H54 (cell line): ENCODE measurements around the gene OOSP1.
"Not testable (repeated sequence)": the region's sequence is repeated elsewhere in the genome, so short reads cannot be mapped to it uniquely, and the experiment has no call there.

Experiments used
- DNase-seq: peaks from one replicate; pipeline ENCODE4 v3.0.0; 2011; ENCODE audit warnings: low spot score, mixed read lengths; ENCODE audit not compliant: insufficient read length
- FAIRE-seq: peaks from 3 replicates; lab custom pipeline; 2011; peaks lifted over from hg19 to GRCh38; lab: Jason Lieb, UNC
- POLR2A ChIP-seq: IDR thresholded peaks from 2 replicates; pipeline ENCODE4 v1.6.1; 2011; ENCODE audit warnings: low read depth, mild to moderate bottlenecking, low read length

The OOSP1 gene

DNA sequence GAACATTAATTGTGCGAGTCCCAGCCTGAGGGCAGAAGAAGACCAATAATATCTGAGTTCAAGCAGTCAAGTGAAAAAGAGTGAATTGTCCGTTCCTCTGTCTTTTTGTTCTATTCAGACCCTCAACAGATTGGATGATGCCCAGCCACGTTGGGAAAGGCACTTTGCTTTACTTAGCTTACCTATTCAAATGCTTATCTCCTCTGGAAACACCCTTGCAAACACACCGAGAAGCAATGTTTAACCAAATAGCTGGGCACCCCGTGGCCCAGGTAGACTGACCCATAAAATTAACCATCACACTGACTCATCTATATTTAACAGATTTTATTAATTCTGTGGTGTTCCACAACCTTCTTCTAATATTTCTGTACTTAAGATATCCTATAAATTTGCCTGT, 34.9 kb downstream of the OOSP1 start:
- FAIRE-seq (no peak), DNase-seq (no peak)
- TF ChIP-seq POLR2A: no peak

DNA sequence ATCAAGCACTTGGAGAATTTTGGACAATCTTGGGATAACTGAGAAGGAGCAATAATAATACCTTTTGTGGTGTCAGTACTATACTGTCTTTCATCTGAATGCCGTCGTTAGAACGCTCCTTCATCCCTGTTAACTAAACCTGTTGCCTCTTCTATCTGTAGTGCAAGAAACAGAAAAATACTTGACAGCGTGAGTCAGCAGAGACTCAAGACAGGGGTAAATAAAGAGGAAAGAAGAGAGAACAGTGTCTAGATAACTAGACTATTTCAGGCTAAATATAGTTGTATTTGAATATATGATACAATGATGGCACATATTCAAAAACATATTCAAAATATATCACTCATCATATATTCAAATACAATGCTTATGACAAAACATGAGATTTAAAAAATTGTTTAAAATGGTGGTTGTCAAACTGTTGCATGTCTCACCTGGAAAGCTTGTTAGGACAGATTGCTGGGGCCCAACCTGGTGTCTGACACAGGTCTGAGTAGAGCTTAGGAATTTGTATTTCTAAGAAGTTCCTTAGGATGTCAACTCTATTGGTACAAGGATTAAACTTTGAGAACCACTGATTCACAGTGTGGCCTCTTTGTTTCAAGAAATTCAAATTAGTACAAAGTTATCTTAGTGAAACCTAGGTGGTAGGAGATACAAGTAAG, 43.0 kb downstream of the OOSP1 start:
- no peak for FAIRE-seq
- no peak for TF ChIP-seq POLR2A

DNA sequence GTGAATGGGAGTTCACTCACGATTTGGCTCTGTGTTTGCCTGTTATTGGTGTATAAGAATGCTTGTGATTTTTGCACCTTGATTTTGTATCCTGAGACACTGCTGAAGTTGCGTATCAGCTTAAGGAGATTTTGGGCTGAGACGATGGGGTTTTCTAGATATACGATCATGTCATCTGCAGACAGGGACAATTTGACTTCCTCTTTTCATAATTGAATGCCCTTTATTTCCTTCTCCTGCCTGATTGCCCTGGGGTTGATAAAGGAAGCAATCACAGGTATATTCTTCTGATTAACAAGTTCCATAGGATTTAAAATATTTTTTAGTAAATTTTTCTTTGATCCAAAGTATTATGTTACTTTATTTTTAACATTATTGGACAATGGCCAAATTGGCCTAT, 43.8 kb downstream of the OOSP1 start:
- not testable (repeated sequence) for DNase-seq, FAIRE-seq

More for the DNA sequence above, 43.0 kb downstream of the OOSP1 start:
- no peak for DNase-seq

DNA sequence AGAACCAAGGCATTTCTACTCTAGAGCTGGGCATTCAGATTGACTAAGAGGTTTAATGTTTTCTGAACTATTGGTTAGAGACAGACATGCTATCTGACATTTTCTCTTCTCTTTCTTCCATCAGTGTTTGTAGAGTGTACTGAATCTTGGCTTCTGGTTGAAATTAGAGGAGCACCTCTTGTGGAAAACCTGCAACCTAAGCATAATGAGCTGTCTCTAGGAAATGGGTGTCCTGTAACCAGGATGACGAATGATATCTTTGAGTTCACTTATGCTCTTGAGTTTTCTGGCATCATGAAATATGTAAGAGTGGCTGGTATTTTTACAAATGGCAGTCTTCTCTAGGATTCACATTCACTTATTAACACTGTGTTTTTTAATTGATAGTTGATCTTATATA, 45.0 kb downstream of the OOSP1 start:
- DNase-seq: no peak
- TF ChIP-seq POLR2A: no peak
- no peak for FAIRE-seq

DNA sequence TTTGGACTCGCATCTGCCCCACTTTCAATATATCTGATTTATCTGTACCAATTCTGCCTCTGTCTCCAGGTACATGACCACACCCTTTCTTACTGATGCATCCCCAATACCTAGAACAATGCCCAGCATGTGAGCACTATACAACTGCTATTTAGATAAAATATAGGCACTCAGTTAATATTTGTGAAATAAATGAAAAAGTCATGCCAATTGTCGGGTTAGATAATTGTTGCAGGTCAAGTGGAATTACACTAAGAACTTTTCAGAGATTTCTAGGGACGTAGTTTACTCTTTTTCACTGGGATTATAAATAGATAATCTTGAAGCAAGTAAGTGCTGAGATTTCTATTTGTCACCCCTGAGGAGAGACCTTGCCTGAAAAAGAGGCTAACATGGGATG, 46.1 kb downstream of the OOSP1 start:
- no peak for TF ChIP-seq POLR2A
- no peak for FAIRE-seq
- DNase-seq: no peak

DNA sequence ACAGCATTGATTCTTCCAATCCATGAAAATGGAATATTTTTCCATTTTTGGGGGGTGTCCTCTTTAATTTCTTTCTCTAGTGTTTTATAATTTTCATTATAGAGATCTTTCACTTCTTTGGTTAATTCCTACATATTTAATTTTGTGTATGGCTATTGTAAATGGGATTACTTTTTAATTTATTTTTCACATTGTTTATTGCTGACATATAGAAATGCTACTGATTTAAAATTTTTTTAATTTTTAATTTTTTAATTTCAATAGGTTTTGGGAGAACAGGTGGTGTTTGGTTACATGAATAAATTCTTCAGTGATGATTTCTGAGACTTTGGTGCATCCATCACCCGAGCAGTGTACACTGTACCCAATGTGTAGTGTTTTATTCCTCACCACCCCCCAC, 52.2 kb downstream of the OOSP1 start:
- TF ChIP-seq POLR2A: no peak
- DNase-seq (no peak), FAIRE-seq (no peak)

DNA sequence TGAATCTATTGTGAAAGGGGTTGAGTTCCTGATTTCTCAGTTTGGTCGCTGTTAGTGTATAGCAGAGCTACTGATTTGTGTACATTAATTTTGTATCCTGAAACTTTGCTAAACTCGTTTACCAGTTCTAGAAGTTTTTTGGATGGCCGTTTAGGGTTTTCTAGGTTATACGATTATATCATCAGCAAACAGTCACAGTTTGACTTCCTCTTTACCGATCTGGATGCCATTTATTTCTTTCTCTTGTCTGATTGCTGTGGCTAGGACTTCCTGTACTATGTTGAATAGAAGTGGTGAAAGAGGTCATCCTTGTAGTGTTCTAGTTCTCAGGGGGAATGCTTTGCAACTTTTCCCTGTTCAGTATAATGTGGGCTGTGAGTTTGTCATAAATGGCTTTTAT, 54.2 kb downstream of the OOSP1 start:
- TF ChIP-seq POLR2A: no peak
- no peak for DNase-seq
- no peak for FAIRE-seq

DNA sequence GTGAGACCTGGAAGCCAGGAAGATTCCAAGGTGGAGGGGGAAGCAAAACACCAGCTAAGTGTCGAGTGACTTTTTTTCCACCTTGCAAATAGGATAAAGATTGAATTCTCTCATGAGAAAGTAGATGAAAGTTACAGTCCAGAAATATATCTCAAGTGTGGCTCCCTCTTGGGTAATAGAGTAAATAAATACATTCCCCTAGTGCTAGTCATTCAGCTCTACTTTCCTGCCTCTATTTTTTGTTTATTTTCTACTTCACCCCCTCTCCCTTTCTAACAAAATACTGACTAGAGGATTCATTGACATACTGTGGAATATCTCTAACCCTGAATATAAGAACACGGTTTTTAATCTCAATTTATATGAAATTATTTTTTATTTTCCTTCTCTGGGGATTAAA, 59.6 kb downstream of the OOSP1 start:
- no peak for TF ChIP-seq POLR2A
- no peak for DNase-seq
- no peak for FAIRE-seq

DNA sequence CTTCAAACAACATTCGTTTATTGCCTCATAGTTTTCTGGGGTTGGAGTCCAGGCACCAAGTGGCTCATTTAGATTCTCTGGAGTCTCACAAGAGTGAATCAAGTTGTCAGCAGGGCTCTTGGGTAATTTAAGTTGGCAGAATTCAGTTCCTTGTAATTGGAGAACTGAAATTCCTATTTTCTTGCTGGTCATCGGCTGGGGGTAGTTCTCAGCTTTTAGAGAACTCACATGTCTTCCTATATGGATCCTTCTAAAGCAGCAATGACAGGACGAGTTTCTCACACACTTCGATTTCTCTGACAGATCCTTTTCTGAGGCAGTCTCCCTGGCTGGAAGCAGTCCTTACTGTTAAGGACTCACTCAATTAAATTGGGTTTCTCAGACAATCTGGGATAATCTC, 61.5 kb downstream of the OOSP1 start:
- FAIRE-seq: no peak
- no peak for DNase-seq
- TF ChIP-seq POLR2A: no peak

DNA sequence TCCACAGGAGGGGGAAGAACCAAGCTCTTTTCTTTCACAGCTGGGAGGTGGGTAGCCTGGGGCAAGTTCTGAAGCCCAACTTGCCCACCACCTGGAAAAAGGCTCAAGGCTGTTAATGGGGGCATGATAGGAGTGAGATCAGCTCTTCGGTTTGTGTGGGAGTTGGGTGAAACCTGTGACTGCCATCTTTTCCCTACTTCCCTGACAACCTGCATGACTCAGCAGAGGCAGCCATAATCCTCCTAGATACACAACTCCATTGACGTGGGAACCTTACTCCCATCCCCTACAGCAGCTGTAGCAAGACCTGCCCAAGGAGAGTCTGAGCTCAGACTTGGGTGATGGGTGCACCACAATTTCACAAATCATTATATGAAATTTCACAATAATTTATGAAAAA, 65.5 kb downstream of the OOSP1 start:
- FAIRE-seq: no peak
- no peak for TF ChIP-seq POLR2A
- DNase-seq: no peak

DNA sequence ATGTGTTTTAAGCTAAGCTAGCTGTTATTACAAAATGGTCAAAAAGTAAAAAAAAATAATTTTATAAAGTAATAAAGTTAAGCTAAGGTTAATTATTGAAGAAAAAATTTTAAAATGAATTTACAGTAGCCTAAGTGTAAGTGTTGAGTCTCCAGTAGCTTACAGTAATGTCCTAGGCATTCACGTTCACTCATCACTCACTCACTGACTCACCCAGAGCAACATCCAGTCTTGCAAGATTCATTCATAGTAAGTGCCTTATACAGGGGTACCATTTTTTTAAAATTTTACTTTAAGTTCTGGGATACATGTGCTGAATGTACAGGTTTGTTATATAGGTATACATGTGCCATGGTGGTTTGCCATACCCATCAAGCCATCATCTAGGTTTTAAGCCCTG, 67.1 kb downstream of the OOSP1 start:
- FAIRE-seq: no peak
- TF ChIP-seq POLR2A: no peak
- DNase-seq: no peak
